Bronchial epithelial cell (primary cell): Measurements from ENCODE around the gene EOLA1. TPM values are rescaled to one million over a fixed set of nuclear protein-coding genes. Genes with fewer than 3 reads are reported as not detected.
"Not testable (repeated sequence)": the region's sequence is repeated elsewhere in the genome, so short reads cannot be mapped to it uniquely, and the experiment has no call there.

Experiments used
- DNase-seq: peaks from one replicate; pipeline ENCODE4 v3.0.0-alpha.2; 2010; ENCODE audit warnings: low read depth
- FAIRE-seq: peaks from 2 replicates; lab custom pipeline; 2011; peaks lifted over from hg19 to GRCh38; lab: Jason Lieb, UNC
- H3K27me3 ChIP-seq: 2 replicates; pipeline ENCODE4 v1.5.1; 2011; ENCODE audit warnings: low read length; ENCODE audit not compliant: control insufficient read depth, insufficient read depth
- H3K36me3 ChIP-seq: 2 replicates; pipeline ENCODE4 v1.5.1; 2011; ENCODE audit warnings: low read length; ENCODE audit not compliant: control insufficient read depth, insufficient read depth
- H3K4me3 ChIP-seq: 2 replicates; pipeline ENCODE4 v1.5.1; 2011; ENCODE audit warnings: mild to moderate bottlenecking, low read depth, low read length, control low read depth
- total RNA-seq: library from RNA; depleted of rRNA; stranded (reverse); fragments of >200 nt; gene quantifications from 2 replicates; pipeline ENCODE4 v1.2.1, GENCODE V29; 2014
- TF ChIP-seq, protein P1 (sequence below): IDR thresholded peaks from 2 replicates; pipeline ENCODE4 v1.5.1; 2011; ENCODE audit warnings: mild to moderate bottlenecking, moderate library complexity, low read length, control low read depth, inconsistent platforms; ENCODE audit not compliant: insufficient read depth, severe bottlenecking

The EOLA1 gene
- total RNA-seq, 1 donor from 2014 or later, result 19.5 TPM

DNA sequence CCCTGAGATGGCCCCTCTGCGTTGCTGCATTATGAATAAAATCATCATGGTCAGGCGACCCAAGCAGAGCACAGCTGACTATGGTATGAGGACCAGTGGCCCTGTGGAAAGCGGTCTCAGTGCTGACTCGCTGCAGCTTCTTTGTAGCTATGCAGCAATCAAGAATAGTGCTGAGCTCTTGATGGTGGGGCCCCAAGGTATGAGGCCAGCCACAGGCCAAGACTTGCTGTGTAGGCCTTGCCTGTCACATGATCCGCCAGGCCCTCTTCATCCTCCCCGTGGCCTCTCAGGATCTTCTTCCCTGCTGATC is 11.1 kb downstream of the EOLA1 start:
- DNase-seq, H3K27me3 ChIP-seq, H3K36me3 ChIP-seq, H3K4me3 ChIP-seq: not testable (repeated sequence)
- peak; percentile 91 for FAIRE-seq

- not testable (repeated sequence) for H3K27me3 ChIP-seq, FAIRE-seq, H3K36me3 ChIP-seq, H3K4me3 ChIP-seq, DNase-seq
Measured at GRCh38 chrX:149555251-149555650, 14.4 kb downstream of the EOLA1 start.

GRCh38 chrX:149563359-149563758 is 22.5 kb downstream of the EOLA1 start:
- Histone ChIP-seq H3K4me3 (no peak overlapping the region), H3K36me3 (no peaks in the 10 kb centered on the region), H3K27me3 (no peaks in the 10 kb centered on the region)
- FAIRE-seq, result no peak
- TF ChIP-seq, protein P1, sequence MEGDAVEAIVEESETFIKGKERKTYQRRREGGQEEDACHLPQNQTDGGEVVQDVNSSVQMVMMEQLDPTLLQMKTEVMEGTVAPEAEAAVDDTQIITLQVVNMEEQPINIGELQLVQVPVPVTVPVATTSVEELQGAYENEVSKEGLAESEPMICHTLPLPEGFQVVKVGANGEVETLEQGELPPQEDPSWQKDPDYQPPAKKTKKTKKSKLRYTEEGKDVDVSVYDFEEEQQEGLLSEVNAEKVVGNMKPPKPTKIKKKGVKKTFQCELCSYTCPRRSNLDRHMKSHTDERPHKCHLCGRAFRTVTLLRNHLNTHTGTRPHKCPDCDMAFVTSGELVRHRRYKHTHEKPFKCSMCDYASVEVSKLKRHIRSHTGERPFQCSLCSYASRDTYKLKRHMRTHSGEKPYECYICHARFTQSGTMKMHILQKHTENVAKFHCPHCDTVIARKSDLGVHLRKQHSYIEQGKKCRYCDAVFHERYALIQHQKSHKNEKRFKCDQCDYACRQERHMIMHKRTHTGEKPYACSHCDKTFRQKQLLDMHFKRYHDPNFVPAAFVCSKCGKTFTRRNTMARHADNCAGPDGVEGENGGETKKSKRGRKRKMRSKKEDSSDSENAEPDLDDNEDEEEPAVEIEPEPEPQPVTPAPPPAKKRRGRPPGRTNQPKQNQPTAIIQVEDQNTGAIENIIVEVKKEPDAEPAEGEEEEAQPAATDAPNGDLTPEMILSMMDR, result no peak
- no peak for DNase-seq

GRCh38 chrX:149567621-149568417 is 27.0 kb downstream of the EOLA1 start:
- Histone ChIP-seq H3K27me3 (no peaks in the 10 kb centered on the region), H3K36me3 (no peaks in the 10 kb centered on the region), H3K4me3 (no peak overlapping the region)
- no peak for FAIRE-seq
- TF ChIP-seq, protein P1, result no peak
- no peak for DNase-seq

DNA sequence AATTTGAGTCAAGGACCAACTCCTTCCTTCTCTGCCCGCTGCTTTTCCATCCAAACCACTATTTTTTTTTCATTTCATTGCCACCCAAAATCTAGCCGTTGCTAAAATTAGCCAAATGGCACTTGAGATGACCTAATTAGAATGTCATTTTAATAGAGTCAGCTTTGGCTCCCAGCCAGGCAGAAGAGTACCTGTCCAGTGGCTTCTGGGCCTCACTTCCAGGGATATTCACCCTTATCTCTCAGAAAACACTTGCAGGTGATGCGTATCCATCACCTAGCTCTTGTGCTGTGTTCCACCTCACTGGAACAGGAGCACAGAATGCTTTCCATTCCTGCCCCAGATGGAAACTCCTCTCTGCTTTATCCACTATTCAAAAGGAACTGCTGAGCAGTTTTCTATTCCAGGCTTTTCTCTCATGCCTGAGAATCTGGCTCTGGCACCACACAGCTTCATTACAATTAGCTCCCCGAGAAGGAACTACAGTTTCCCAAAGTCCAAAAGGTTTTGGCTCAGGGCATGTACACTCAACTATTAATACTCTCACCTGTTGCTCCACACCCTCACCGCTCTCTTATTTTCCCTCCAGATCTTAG is 28.0 kb downstream of the EOLA1 start:
- Histone ChIP-seq H3K27me3 (no peaks in the 10 kb centered on the region), H3K4me3 (no peak overlapping the region), H3K36me3 (no peaks in the 10 kb centered on the region)
- TF ChIP-seq, protein P1, result no peak
- no peak for DNase-seq
- no peak for FAIRE-seq

DNA sequence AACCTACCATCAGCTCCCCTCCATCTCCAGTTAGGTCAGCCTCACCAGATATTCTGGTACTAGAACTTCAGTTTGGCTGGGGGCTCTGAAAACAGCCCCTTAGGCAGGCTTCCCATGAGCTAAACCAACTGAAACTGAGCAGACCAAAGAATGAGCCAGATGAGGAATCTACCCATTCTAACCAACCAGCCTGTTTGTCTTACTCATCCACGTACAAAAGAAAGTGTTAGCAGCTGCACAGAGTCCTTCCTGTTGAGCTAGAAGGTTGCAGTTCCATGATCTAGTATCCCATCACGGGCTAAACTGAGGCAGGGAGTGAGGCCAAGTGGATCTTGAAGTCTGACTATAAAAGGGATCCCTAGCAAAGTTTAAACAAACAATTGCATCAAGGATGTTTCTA is 29.0 kb downstream of the EOLA1 start:
- peak; percentile 68 for FAIRE-seq
- Histone ChIP-seq H3K36me3 (no peaks in the 10 kb centered on the region), H3K27me3 (no peaks in the 10 kb centered on the region), H3K4me3 (no peak overlapping the region)
- no peak for DNase-seq
- TF ChIP-seq, protein P1, result no peak
